ENCODE measurements around the gene MIPEP.
"Not testable (repeated sequence)": the region's sequence is repeated elsewhere in the genome, so short reads cannot be mapped to it uniquely, and the experiment has no call there.

- not testable (repeated sequence) for TF ChIP-seq SETDB1 (IDR thresholded peaks at IDR 0.05; ENCODE audit: insufficient read length, low read length); ZNF155 (tag by site-specific recombination; IDR thresholded peaks at IDR 0.05); ZNF571 (tag by site-specific recombination; IDR thresholded peaks at IDR 0.05)
Observed at GRCh38 chr13:23897452-23897919, 8.3 kb upstream of the MIPEP start, which contains the start of gene C1QTNF9B.

Data from HEK293 (cell line).